GM23338 (cell line): ENCODE data around the gene TRDMT1. TPM values are rescaled to one million over a fixed set of nuclear protein-coding genes. Genes with fewer than 3 reads are reported as not detected.

Source experiments
- ATAC-seq: fragments of 200-7000 bp; cut with Tn5 transposase; 3 replicates; pipeline ENCODE4 v1.9.1; 2020
- DNase-seq: peaks from one replicate; pipeline ENCODE4 v3.0.0-alpha.2; 2015; ENCODE audit warnings: low spot score
- H2AFZ ChIP-seq: fragments of 200-600 bp; sonication (generic); 2 replicates; pipeline ENCODE4 v1.8.0; 2016; ENCODE audit warnings: antibody characterized with exemption, mild to moderate bottlenecking, moderate library complexity
- H3F3A ChIP-seq: fragments of 200-600 bp; sonication (generic); replicated peaks from 2 replicates; pipeline ENCODE4 v1.8.0; 2017; ENCODE audit warnings: antibody characterized with exemption, mixed run types, low read depth
- H3K27ac ChIP-seq: fragments of 200-600 bp; sonication (generic); 2 replicates; pipeline ENCODE4 v1.6.1; 2016; ENCODE audit warnings: low read depth
- H3K27me3 ChIP-seq: fragments of 200-600 bp; sonication (generic); 2 replicates; pipeline ENCODE4 v1.8.0; 2016; ENCODE audit warnings: mild to moderate bottlenecking, mixed run types, moderate library complexity; ENCODE audit not compliant: insufficient read depth
- H3K36me3 ChIP-seq: fragments of 200-600 bp; sonication (generic); 2 replicates; pipeline ENCODE4 v1.8.0; 2016; ENCODE audit warnings: mild to moderate bottlenecking; ENCODE audit not compliant: insufficient read depth
- H3K4me1 ChIP-seq: fragments of 200-600 bp; sonication (generic); 2 replicates; pipeline ENCODE4 v1.8.0; 2016; ENCODE audit warnings: mild to moderate bottlenecking, moderate library complexity; ENCODE audit not compliant: insufficient read depth
- H3K4me2 ChIP-seq: fragments of 200-600 bp; sonication (generic); 2 replicates; pipeline ENCODE4 v1.7.1; 2017; ENCODE audit warnings: mixed run types
- H3K4me3 ChIP-seq: fragments of 200-600 bp; sonication (generic); 2 replicates; pipeline ENCODE4 v1.6.1; 2016; ENCODE audit warnings: mixed run types
- H3K79me2 ChIP-seq: fragments of 200-600 bp; sonication (generic); replicated peaks from 2 replicates; pipeline ENCODE4 v1.8.0; 2017; ENCODE audit warnings: mild to moderate bottlenecking; ENCODE audit not compliant: insufficient read depth
- H3K9me2 ChIP-seq: fragments of 200-600 bp; sonication (generic); 2 replicates; pipeline ENCODE4 v1.8.0; 2017; ENCODE audit not compliant: insufficient read depth
- H4K20me1 ChIP-seq: fragments of 200-600 bp; sonication (generic); replicated peaks from 2 replicates; pipeline ENCODE4 v1.8.0; 2017; ENCODE audit warnings: mild to moderate bottlenecking; ENCODE audit not compliant: insufficient read depth
- H3K27ac Mint-ChIP-seq: 2 replicates; pipeline ENCODE4 v1.8.0; 2020; ENCODE audit warnings: inconsistent platforms, mild to moderate bottlenecking, moderate library complexity, mixed read lengths
- H3K27me3 Mint-ChIP-seq: 3 replicates; pipeline ENCODE4 v1.8.0; 2022; ENCODE audit warnings: low read depth, mild to moderate bottlenecking, moderate library complexity, mixed read lengths, inconsistent platforms; ENCODE audit not compliant: insufficient read depth, poor library complexity
- H3K36me3 Mint-ChIP-seq: 3 replicates; pipeline ENCODE4 v1.8.0; 2021; ENCODE audit warnings: low read depth, mild to moderate bottlenecking, inconsistent platforms, moderate library complexity, mixed read lengths
- H3K4me1 Mint-ChIP-seq: 3 replicates; pipeline ENCODE4 v1.8.0; 2020; ENCODE audit warnings: mild to moderate bottlenecking, inconsistent platforms, mixed read lengths
- H3K4me3 Mint-ChIP-seq: 3 replicates; pipeline ENCODE4 v1.8.0; 2021; ENCODE audit warnings: moderate library complexity, mild to moderate bottlenecking, inconsistent platforms, mixed read lengths
- H3K9me3 Mint-ChIP-seq: 3 replicates; pipeline ENCODE4 v1.8.0; 2020; ENCODE audit warnings: moderate library complexity, mild to moderate bottlenecking, inconsistent platforms, mixed read lengths
- CREB1 ChIP-seq: fragments of 250-450 bp; sonication (Bioruptor Pico); IDR thresholded peaks from 2 replicates; pipeline ENCODE4 v1.5.0; 2020; ENCODE audit warnings: low read depth, mild to moderate bottlenecking, moderate library complexity
- EZH2 ChIP-seq: fragments of 200-600 bp; sonication (generic); IDR thresholded peaks from one replicate; pipeline ENCODE4 v1.8.0; 2017; ENCODE audit warnings: antibody characterized with exemption, mild to moderate bottlenecking, low read depth; ENCODE audit not compliant: unreplicated experiment
- EZH2phosphoT487 ChIP-seq: fragments of 200-600 bp; sonication (generic); IDR thresholded peaks from one replicate; pipeline ENCODE4 v1.8.1; 2018; ENCODE audit warnings: antibody characterized with exemption; ENCODE audit not compliant: unreplicated experiment
- JUNB ChIP-seq: IDR thresholded peaks from one replicate; pipeline ENCODE4 v1.6.1; 2016; ENCODE audit warnings: antibody characterized with exemption; ENCODE audit not compliant: unreplicated experiment
- NANOG ChIP-seq: IDR thresholded peaks from 2 replicates; pipeline ENCODE4 v1.6.1; 2016; ENCODE audit warnings: antibody characterized with exemption, borderline replicate concordance
- POLR2AphosphoS5 ChIP-seq: IDR thresholded peaks from 2 replicates; pipeline ENCODE4 v1.6.1; 2016; ENCODE audit warnings: antibody characterized with exemption, low read depth
- STAT1 ChIP-seq: IDR thresholded peaks from one replicate; pipeline ENCODE4 v1.6.1; 2016; ENCODE audit warnings: antibody characterized with exemption; ENCODE audit not compliant: unreplicated experiment
- ZNF114 ChIP-seq: fragments of 250-450 bp; sonication (Bioruptor Pico); IDR thresholded peaks from 2 replicates; pipeline ENCODE4 v1.5.0; 2020; ENCODE audit warnings: mild to moderate bottlenecking, moderate library complexity
- ZNF331 ChIP-seq: fragments of 250-450 bp; sonication (Bioruptor Pico); IDR thresholded peaks from 2 replicates; pipeline ENCODE4 v1.5.0; 2020; ENCODE audit warnings: low read depth, mild to moderate bottlenecking, moderate library complexity
- polyA plus RNA-seq: library from polyadenylated mRNA; unstranded; fragments of >200 nt; fragmentation: Nextera tagmentation; extraction: Ambion mirVana; gene quantifications from 2 replicates; pipeline ENCODE4 v1.2.1, GENCODE V29; 2016
- total RNA-seq: library from RNA; depleted of rRNA; stranded (reverse); fragments of >200 nt; shearing (Covaris generic); gene quantifications from 2 replicates; pipeline ENCODE4 v1.2.3, GENCODE V29; 2014
- TF ChIP-seq, protein P1 (sequence below): IDR thresholded peaks from one replicate; pipeline ENCODE4 v1.6.1; 2018; ENCODE audit warnings: antibody characterized with exemption; ENCODE audit not compliant: unreplicated experiment
- TF ChIP-seq, protein P2 (sequence below): IDR thresholded peaks from 2 replicates; pipeline ENCODE4 v1.6.1; 2016; ENCODE audit warnings: antibody characterized with exemption
- TF ChIP-seq, protein P3 (sequence below), 2 experiments: fragments of 200-600 bp in 1 of 2; sonication (generic) in 1 of 2; conservative IDR thresholded peaks; 2 replicates each; pipeline versions ENCODE4 v1.5.1 to v1.6.1; 2016 to 2017; ENCODE audit warnings: antibody characterized with exemption in 2 of 2, low read depth in 2 of 2, mild to moderate bottlenecking in 2 of 2, moderate library complexity in 1 of 2
- TF ChIP-seq, protein P4 (sequence below): fragments of 250-450 bp; sonication (Bioruptor Pico); IDR thresholded peaks from 2 replicates; pipeline ENCODE4 v1.5.0; 2020; ENCODE audit warnings: mild to moderate bottlenecking, moderate library complexity

Gene TRDMT1
- total and polyA plus RNA-seq, 2 experiments from 2014 or later, result 16.0 to 37.7 TPM

DNA sequence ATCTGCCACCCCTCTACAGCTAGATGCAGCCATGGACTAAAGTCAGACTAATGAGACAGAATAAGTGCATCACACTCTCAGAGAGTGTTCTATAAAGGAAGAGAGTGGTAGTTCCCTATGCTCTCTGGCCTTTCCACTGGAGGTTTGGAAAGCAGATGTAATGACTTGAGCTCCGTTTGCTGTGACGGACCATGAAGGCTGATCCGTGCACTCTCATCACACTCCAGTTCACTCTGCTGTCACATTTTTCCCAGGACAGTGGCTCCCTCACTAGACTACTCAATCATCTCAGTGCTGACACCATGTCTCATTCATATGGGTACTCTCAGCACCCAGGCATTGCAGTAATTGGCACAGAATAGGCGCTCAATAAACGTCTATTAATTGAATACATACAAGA, 20.4 kb downstream of the TRDMT1 start:
- ATAC-seq, result no peak
- peaks cover 16% of the 10 kb centered on the region for H3K4me1 Mint-ChIP-seq
- no peak overlapping the region for H3K4me3 Mint-ChIP-seq
- no peaks in the 10 kb centered on the region for H3K27me3 Mint-ChIP-seq
- Histone ChIP-seq H3K4me1 (peaks cover 14% of the 10 kb centered on the region), H3K36me3 (no peaks in the 10 kb centered on the region), H3K79me2 (no peaks in the 10 kb centered on the region; the same call in 1 of the 2 replicates), H3K4me3 (no peak overlapping the region), H3K27ac (no peak overlapping the region), H3K9me2 (no peaks in the 10 kb centered on the region), H3K4me2 (no peak overlapping the region), H3K27me3 (no peaks in the 10 kb centered on the region), H4K20me1 (no peaks in the 10 kb centered on the region; the same call in 1 of the 2 replicates), H3F3A (no peaks in the 10 kb centered on the region), H2AFZ (no peak overlapping the region)
- H3K9me3 Mint-ChIP-seq, result no peaks in the 10 kb centered on the region
- TF ChIP-seq NANOG (no peak), EZH2phosphoT487 (no peak), STAT1 (no peak), EZH2 (no peak), ZNF114 (CRISPR knock-in tag) (no peak), POLR2AphosphoS5 (no peak), ZNF331 (CRISPR knock-in tag) (no peak), CREB1 (no peak), JUNB (no peak)
- TF ChIP-seq, protein P1, sequence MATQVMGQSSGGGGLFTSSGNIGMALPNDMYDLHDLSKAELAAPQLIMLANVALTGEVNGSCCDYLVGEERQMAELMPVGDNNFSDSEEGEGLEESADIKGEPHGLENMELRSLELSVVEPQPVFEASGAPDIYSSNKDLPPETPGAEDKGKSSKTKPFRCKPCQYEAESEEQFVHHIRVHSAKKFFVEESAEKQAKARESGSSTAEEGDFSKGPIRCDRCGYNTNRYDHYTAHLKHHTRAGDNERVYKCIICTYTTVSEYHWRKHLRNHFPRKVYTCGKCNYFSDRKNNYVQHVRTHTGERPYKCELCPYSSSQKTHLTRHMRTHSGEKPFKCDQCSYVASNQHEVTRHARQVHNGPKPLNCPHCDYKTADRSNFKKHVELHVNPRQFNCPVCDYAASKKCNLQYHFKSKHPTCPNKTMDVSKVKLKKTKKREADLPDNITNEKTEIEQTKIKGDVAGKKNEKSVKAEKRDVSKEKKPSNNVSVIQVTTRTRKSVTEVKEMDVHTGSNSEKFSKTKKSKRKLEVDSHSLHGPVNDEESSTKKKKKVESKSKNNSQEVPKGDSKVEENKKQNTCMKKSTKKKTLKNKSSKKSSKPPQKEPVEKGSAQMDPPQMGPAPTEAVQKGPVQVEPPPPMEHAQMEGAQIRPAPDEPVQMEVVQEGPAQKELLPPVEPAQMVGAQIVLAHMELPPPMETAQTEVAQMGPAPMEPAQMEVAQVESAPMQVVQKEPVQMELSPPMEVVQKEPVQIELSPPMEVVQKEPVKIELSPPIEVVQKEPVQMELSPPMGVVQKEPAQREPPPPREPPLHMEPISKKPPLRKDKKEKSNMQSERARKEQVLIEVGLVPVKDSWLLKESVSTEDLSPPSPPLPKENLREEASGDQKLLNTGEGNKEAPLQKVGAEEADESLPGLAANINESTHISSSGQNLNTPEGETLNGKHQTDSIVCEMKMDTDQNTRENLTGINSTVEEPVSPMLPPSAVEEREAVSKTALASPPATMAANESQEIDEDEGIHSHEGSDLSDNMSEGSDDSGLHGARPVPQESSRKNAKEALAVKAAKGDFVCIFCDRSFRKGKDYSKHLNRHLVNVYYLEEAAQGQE, result no peak
- TF ChIP-seq, protein P2, sequence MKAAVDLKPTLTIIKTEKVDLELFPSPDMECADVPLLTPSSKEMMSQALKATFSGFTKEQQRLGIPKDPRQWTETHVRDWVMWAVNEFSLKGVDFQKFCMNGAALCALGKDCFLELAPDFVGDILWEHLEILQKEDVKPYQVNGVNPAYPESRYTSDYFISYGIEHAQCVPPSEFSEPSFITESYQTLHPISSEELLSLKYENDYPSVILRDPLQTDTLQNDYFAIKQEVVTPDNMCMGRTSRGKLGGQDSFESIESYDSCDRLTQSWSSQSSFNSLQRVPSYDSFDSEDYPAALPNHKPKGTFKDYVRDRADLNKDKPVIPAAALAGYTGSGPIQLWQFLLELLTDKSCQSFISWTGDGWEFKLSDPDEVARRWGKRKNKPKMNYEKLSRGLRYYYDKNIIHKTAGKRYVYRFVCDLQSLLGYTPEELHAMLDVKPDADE, result no peak
- TF ChIP-seq, protein P3, sequence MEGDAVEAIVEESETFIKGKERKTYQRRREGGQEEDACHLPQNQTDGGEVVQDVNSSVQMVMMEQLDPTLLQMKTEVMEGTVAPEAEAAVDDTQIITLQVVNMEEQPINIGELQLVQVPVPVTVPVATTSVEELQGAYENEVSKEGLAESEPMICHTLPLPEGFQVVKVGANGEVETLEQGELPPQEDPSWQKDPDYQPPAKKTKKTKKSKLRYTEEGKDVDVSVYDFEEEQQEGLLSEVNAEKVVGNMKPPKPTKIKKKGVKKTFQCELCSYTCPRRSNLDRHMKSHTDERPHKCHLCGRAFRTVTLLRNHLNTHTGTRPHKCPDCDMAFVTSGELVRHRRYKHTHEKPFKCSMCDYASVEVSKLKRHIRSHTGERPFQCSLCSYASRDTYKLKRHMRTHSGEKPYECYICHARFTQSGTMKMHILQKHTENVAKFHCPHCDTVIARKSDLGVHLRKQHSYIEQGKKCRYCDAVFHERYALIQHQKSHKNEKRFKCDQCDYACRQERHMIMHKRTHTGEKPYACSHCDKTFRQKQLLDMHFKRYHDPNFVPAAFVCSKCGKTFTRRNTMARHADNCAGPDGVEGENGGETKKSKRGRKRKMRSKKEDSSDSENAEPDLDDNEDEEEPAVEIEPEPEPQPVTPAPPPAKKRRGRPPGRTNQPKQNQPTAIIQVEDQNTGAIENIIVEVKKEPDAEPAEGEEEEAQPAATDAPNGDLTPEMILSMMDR (conservative IDR thresholded peaks at IDR 0.05; ENCODE audit: low read depth in 2 of 2), result no peak
- TF ChIP-seq, protein P4, sequence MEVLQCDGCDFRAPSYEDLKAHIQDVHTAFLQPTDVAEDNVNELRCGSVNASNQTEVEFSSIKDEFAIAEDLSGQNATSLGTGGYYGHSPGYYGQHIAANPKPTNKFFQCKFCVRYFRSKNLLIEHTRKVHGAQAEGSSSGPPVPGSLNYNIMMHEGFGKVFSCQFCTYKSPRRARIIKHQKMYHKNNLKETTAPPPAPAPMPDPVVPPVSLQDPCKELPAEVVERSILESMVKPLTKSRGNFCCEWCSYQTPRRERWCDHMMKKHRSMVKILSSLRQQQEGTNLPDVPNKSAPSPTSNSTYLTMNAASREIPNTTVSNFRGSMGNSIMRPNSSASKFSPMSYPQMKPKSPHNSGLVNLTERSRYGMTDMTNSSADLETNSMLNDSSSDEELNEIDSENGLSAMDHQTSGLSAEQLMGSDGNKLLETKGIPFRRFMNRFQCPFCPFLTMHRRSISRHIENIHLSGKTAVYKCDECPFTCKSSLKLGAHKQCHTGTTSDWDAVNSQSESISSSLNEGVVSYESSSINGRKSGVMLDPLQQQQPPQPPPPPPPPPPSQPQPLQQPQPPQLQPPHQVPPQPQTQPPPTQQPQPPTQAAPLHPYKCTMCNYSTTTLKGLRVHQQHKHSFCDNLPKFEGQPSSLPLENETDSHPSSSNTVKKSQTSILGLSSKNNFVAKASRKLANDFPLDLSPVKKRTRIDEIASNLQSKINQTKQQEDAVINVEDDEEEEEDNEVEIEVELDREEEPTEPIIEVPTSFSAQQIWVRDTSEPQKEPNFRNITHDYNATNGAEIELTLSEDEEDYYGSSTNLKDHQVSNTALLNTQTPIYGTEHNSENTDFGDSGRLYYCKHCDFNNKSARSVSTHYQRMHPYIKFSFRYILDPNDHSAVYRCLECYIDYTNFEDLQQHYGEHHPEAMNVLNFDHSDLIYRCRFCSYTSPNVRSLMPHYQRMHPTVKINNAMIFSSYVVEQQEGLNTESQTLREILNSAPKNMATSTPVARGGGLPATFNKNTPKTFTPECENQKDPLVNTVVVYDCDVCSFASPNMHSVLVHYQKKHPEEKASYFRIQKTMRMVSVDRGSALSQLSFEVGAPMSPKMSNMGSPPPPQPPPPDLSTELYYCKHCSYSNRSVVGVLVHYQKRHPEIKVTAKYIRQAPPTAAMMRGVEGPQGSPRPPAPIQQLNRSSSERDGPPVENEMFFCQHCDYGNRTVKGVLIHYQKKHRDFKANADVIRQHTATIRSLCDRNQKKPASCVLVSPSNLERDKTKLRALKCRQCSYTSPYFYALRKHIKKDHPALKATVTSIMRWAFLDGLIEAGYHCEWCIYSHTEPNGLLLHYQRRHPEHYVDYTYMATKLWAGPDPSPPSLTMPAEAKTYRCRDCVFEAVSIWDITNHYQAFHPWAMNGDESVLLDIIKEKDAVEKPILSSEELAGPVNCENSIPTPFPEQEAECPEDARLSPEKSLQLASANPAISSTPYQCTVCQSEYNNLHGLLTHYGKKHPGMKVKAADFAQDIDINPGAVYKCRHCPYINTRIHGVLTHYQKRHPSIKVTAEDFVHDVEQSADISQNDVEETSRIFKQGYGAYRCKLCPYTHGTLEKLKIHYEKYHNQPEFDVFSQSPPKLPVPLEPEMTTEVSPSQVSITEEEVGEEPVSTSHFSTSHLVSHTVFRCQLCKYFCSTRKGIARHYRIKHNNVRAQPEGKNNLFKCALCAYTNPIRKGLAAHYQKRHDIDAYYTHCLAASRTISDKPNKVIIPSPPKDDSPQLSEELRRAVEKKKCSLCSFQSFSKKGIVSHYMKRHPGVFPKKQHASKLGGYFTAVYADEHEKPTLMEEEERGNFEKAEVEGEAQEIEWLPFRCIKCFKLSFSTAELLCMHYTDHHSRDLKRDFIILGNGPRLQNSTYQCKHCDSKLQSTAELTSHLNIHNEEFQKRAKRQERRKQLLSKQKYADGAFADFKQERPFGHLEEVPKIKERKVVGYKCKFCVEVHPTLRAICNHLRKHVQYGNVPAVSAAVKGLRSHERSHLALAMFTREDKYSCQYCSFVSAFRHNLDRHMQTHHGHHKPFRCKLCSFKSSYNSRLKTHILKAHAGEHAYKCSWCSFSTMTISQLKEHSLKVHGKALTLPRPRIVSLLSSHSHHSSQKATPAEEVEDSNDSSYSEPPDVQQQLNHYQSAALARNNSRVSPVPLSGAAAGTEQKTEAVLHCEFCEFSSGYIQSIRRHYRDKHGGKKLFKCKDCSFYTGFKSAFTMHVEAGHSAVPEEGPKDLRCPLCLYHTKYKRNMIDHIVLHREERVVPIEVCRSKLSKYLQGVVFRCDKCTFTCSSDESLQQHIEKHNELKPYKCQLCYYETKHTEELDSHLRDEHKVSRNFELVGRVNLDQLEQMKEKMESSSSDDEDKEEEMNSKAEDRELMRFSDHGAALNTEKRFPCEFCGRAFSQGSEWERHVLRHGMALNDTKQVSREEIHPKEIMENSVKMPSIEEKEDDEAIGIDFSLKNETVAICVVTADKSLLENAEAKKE (CRISPR knock-in tag), result no peak
- no peaks in the 10 kb centered on the region for H3K36me3 Mint-ChIP-seq
- no peak overlapping the region for H3K27ac Mint-ChIP-seq
- no peak for DNase-seq
